Measurements from ENCODE around the gene SLC39A3. TPM values are rescaled to one million over a fixed set of nuclear protein-coding genes. Genes with fewer than 3 reads are reported as not detected.
A peak's percentile ranks its signal among the peaks of the same experiment; 100 is the strongest.

Gene SLC39A3
- total and polyA plus RNA-seq, 2 of the 8 experiments (the other 6 are each of a cell fraction or from before 2014, with no cell fraction given) = 33.0 to 52.9 TPM

DNA sequence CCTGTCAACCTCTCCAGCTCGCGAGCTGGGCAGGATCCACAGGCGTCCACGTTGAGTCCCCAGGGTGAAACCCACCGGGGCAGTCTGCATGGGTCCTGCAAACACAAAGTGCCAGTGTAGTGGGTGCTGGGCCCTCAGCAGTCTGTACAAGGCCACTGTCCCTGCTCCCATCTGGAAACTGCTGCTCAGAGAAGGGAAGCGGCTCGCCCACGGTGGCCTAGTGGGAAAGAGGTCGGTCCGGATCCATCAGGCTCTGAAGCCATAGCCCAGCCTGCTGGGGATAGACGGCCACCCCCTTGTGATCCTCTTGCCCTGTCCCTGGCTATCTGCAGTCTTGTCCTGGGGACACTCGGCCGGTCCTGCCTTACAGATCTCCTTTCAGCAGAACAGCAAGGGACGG, 16.1 kb downstream of the SLC39A3 start:
- H3K23me2 ChIP-seq (ENCODE audit: low read depth, low read length) = peaks cover 12% of the 10 kb centered on the region; the same call in 1 of the 2 replicates
- H3K4ac ChIP-seq (replicated peaks; ENCODE audit: insufficient read length, low read depth, low read length) = no peak overlapping the region
- no peak overlapping the region for H2BK120ac ChIP-seq (replicated peaks; ENCODE audit: low read depth, low read length)
- ChIA-PET POLR2A (ENCODE audit: partially characterized antibody) (interaction anchor here (0.7 to 2.0 kb wide), 7 partner anchors 9 to 247 kb away, joined by 3 to 6 read pairs (median 3); partner anchors contain the start of genes GADD45B and ZNF555), CTCF (ENCODE audit: partially characterized antibody) (interaction anchor here (0.8 to 3.2 kb wide), 7 partner anchors 12 to 88 kb away, joined by 3 to 16 read pairs (median 4); no protein-coding TSS in a partner anchor)
- H2BK5ac ChIP-seq (ENCODE audit: low read depth, low read length) = no peak overlapping the region
- no peaks in the 10 kb centered on the region for H3K9me3 ChIP-seq (ENCODE audit: insufficient read depth in 2 of 2, low read depth in 1 of 2, low read length in 1 of 2)
- H2AK5ac ChIP-seq (ENCODE audit: low read depth, low read length) = no peak overlapping the region
- 91% methylated on average over 12 of the region's 14 CpGs; no CpG with 5 or more reads in 1 of the 2 experiments for whole genome bisulfite sequencing, 2 experiments (ENCODE audit: extremely low coverage in 1 of 2, insufficient coverage in 1 of 2, insufficient read length in 1 of 2, insufficient replicate concordance in 2 of 2, low coverage in 1 of 2, low lambda C conversion rate in 2 of 2, missing lambda C conversion rate in 1 of 2)
- no peak overlapping the region for H3K27ac ChIP-seq (ENCODE audit: low read depth, low read length)
- H4K8ac ChIP-seq (ENCODE audit: extremely low read depth, insufficient read depth, low read length) = peak overlapping the region; percentile 79; the same call in 1 of the 2 replicates
- peaks cover 0 to 7% (median 3%) of the 10 kb centered on the region in 4 experiments; a peak in 4 of 7 replicates for H3K27me3 ChIP-seq (replicated peaks in 1 of 4; ENCODE audit: control insufficient read depth in 3 of 4, extremely low read depth in 1 of 4, insufficient read depth in 3 of 4, low read length in 3 of 4)
- H3K4me1 ChIP-seq (replicated peaks in 1 of 4; ENCODE audit: control insufficient read depth in 3 of 4, insufficient read depth in 4 of 4, low read length in 3 of 4) = peaks cover 0 to 20% (median 6%) of the 10 kb centered on the region in 4 experiments; a peak in 6 of 7 replicates
- no peaks in the 10 kb centered on the region for H3K36me3 ChIP-seq (ENCODE audit: control insufficient read depth in 2 of 4, insufficient read depth in 4 of 4, low read length in 3 of 4)
- no peak overlapping the region for H2BK20ac ChIP-seq (ENCODE audit: low read length)
- peaks cover 0 to 2% of the 10 kb centered on the region in 2 experiments for H4K20me1 ChIP-seq (replicated peaks in 1 of 2; ENCODE audit: control insufficient read depth in 1 of 2, insufficient read depth in 2 of 2, low read length in 2 of 2)
- no peak overlapping the region for H2BK12ac ChIP-seq (ENCODE audit: low read depth, low read length)
- DNase-seq (ENCODE audit: low read depth in 1 of 2, low spot score in 2 of 2) (no peak), FAIRE-seq (no peak)
- no peak overlapping the region for H2AFZ ChIP-seq (ENCODE audit: low read length)
- H4K5ac ChIP-seq (ENCODE audit: insufficient read length, low read depth, low read length) = no peak overlapping the region
- H3K4me3 ChIP-seq (ENCODE audit: extremely low read depth in 1 of 4, insufficient read depth in 2 of 4, low read depth in 3 of 4, low read length in 4 of 4) = no peak overlapping the region
- H3K79me1 ChIP-seq (ENCODE audit: low read depth, low read length) = no peaks in the 10 kb centered on the region
- H3K9ac ChIP-seq (replicated peaks in 1 of 4; ENCODE audit: extremely low read depth in 1 of 4, low read depth in 3 of 4, low read length in 3 of 4) = no peak overlapping the region
- H3K4me2 ChIP-seq (ENCODE audit: insufficient read depth in 1 of 2, low read depth in 2 of 2, low read length in 2 of 2) = no peak overlapping the region
- TF ChIP-seq EZH2 (IDR thresholded peaks at IDR 0.05; ENCODE audit: low read depth, low read length, severe bottlenecking) (no peak), CBX5 (IDR thresholded peaks at IDR 0.05; ENCODE audit: low read depth, low read length) (no peak), HDAC2 (IDR thresholded peaks at IDR 0.05; ENCODE audit: borderline replicate concordance in 1 of 2, low read depth in 2 of 2, low read length in 2 of 2) (no peak), SUZ12 (IDR thresholded peaks at IDR 0.05; ENCODE audit: low read length) (no peak), GABPA (IDR thresholded peaks at IDR 0.05; ENCODE audit: borderline replicate concordance, insufficient read depth, low read length) (no peak), POLR2AphosphoS5 (IDR thresholded peaks at IDR 0.05; ENCODE audit: low read depth, low read length) (no peak), NRF1 (IDR thresholded peaks at IDR 0.05; ENCODE audit: low read depth, low read length) (no peak), CHD2 (IDR thresholded peaks at IDR 0.05; ENCODE audit: low read length) (no peak), SIRT6 (IDR thresholded peaks at IDR 0.05; ENCODE audit: low read length) (no peak), RFX5 (IDR thresholded peaks at IDR 0.05; ENCODE audit: borderline replicate concordance, low read depth, low read length) (no peak), EGR1 (IDR thresholded peaks at IDR 0.05; ENCODE audit: borderline replicate concordance, low read depth, low read length) (no peak)
- TF ChIP-seq, protein P1, sequence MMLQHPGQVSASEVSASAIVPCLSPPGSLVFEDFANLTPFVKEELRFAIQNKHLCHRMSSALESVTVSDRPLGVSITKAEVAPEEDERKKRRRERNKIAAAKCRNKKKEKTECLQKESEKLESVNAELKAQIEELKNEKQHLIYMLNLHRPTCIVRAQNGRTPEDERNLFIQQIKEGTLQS (IDR thresholded peaks at IDR 0.05; ENCODE audit: insufficient read depth, low read depth, low read length) = no peak
- no peak overlapping the region for H3K14ac ChIP-seq (ENCODE audit: insufficient read length)
- H3K56ac ChIP-seq (replicated peaks; ENCODE audit: insufficient read length, low read depth, low read length) = no peak overlapping the region
- H3K18ac ChIP-seq (ENCODE audit: extremely low read depth, low read length) = no peak overlapping the region
- H4K91ac ChIP-seq (replicated peaks; ENCODE audit: insufficient read length, low read length) = no peak overlapping the region
- no peaks in the 10 kb centered on the region for H3K79me2 ChIP-seq (ENCODE audit: control insufficient read depth in 1 of 2, insufficient read depth in 2 of 2, low read length in 2 of 2)
- H3K23ac ChIP-seq (ENCODE audit: insufficient read length) = no peak overlapping the region
- no peak overlapping the region for H2BK15ac ChIP-seq (ENCODE audit: low read length)

Data from H1 (cell line).